Superior temporal gyrus (tissue), 1 donor: ENCODE data around the gene RNASE7.

Experiments used
- DNase-seq: peaks from one replicate; pipeline ENCODE4 v3.0.0-alpha.2; 2016; ENCODE audit errors: extremely low spot score

The RNASE7 gene

DNA sequence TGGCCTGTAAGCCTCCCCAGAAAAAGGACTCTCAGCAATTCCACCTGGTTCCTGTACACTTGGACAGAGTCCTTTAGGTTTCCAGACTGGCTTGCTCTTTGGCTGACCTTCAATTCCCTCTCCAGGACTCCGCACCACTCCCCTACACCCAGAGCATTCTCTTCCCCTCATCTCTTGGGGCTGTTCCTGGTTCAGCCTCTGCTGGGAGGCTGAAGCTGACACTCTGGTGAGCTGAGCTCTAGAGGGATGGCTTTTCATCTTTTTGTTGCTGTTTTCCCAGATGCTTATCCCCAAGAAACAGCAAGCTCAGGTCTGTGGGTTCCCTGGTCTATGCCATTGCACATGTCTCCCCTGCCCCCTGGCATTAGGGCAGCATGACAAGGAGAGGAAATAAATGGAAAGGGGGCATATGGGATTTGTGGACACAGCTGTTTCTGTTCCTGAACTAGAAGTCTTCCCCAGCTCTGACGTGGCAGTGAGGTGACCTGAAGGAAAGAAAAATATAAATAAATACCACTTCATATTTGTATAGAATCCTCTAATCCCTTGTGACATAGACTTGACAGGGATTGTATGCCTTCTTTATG, 1.3 kb downstream of the RNASE7 start:
- DNase-seq, result no peak

DNA sequence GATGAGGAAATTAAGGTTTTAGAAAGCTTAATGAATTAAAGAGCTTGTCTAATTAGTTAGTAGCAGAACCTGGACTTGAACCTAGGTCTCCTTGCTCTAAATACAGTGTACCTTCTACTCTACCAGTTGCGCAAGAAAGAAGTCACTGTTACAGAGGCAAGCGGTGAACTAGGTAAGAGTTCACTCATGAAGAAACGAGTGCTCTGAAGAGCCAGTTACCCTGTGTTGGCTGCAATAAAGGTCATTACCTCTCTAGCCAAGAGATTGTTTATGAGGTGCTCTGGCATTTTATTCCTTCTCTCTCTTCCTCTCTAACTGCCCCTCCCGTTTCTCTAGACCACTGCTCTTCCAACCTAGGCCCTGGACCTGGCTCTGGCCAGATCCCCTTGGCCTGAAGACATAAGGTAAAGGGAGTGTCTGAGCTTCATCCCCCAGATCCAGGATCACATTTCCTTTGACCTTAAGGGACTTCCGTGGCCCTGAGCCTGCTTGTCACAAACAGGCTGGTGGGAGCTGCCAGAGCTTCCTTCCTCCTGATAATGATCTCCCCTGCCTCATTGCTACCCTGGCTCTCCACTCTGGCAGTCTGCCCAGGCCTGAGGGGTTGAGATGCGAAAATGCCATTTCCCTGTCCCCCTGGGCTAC, 1.9 kb downstream of the RNASE7 start:
- DNase-seq, result no peak

DNA sequence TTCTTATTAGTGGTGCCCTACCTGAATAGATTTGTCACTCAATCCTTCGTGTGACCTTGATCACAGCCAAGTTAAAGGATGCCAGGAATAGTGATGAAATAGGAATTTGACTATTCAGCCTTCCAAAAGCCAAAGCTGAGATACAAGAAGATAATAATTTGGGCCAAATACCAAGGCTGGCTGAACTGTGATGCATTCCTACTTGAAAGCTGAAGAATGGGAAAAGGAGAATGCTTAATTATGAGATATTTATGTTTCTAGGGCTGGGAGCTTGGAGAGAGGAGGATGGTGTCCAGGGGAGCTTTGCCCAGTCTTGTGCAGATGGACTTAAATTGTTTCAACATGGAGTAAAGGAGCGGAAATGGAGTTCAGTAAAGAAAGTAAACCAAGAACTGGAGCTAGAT, 5.2 kb downstream of the RNASE7 start:
- DNase-seq, result no peak

DNA sequence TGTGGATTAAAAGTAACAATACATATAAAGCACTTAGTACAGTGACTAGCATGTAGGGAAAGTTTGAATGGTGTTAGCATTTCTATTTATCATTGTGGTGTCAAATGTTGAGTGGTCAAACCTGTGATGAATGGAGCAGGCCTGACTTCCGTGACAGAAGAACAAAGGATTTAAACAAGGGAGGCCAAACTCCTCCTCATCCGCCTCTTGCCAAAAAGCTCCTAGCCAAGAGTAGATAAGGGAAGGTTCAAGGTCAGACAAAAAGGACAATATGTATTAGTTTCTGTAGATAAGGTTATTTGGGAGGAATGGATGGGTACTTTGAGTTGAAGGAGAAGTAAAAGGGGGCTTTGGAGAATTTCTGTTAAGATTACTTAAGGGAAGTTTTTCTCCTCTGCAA, 6.5 kb downstream of the RNASE7 start:
- DNase-seq, result no peak

DNA sequence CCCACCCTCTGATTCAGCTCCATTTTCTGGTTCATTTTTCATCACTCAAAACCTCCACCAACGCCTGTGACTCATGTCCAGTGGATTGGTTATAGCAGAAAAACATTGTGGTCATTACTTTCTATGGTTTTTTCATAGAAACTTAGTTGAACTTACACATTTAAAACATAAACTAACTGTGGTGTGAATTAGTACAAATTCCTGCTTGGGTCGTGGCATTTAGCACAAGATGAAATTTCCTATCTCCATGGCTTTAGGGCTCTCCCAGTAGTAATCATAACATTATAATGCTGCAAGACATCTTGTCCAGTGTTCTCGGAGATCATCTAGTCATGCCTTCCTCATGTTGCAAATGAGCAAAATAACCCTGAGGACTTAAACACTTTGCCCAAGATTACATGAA, 7.1 kb downstream of the RNASE7 start:
- no peak for DNase-seq

DNA sequence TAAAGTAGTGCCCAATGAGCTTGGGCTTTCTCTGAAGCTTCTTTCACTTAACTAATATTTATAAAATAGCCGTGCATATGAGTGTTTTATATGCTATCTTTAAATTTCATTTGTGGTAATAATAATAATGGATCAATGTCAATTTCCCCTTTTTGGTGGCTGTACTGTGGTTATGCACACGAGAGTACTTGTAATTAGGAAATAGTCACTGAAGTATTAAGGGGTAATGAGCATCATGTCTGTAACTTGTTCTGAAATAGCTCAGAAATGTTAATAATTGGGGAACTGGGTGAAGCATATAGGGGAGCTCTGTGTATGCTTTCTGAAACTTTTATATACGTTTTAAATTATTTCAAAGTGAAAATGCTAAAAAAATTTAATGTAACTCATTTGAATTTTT, 8.4 kb downstream of the RNASE7 start:
- DNase-seq, result no peak

DNA sequence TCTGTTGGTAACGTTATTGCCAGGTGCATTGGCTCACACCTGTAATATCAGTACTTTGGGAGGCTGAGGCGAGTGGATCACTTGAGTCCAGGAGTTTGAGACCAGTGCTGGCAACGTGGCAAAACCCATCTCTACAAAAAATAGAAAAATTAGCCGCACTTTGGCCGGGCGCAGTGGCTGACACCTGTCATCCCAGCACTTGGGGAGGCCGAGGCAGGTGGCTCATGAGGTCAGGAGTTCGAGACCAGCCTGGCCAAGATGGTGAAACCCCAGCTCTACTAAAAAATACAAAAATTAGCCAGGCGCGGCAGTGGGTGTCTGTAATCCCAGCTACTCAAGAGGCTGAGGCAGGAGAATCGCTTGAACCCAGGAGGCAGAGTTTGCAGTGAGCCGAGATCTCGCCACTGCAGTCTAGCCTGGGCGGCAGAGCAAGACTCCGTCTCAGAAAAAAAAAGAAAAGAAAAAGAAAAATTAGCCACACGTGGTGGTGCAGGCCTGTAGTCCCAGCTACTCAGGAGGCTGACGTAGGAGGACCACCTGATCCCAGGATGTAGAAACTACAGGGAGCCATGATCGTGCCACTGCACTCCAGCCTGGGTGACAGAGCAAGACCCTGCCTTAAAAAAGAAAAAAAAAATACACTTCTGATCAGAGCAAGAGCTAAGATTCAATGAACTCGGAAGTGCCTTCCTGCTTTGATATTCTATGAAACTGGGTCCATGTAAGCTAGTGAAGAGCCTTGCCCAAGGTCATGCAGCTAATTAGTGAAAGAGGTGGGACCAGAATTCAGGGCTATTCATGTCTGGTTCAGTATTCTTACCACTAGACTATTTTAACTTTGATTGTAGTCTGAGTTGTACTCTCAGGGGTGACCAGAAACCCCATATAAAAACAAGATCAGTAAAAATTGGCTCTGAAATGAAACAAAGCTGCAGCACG, 11.3 kb downstream of the RNASE7 start:
- no peak for DNase-seq

DNA sequence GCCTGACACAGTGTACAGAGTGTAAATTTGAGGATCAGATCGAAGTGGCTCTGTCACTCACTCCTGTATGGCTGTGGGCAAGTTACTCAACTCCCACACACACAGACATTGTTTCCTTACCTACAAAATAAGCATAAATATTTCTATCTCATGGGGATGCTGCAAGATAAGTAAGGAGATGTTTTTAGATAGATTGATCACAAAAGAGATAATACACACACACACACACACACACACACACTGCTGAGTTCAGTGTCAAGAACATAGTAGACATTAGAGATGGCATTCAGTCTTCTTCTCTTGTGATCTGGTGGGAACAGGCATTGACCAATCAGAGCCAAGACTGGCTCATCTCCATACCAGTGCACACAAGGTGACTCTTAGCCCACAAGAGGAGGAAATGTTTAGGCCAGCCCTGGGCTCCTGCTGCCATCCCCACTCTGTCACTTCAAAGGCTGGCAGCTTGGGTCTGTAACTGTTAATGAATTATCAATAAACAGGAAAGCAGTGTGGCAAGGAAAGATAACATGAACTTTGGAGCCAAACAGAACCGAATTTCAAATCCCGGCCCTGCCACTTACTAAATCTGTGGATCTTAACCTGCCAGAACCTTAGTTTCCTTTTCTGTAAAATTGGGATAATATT, 12.1 kb downstream of the RNASE7 start:
- no peak for DNase-seq

DNA sequence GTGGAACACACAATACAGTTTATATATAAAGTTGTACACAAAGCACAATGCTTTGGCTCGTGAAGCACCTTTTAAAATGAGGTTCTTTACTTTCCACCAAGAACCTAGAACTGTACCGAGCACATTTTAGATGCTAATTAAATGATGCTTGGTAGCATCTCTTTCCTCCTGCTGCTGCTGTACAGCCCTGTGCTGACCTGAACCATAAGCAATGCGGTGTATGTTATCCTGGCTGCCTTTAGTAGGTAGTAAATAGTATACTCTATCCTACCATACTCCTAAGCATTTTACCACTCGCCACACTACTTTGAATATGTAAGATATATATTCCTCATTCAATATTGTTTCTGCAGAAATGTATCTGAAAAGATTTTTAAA, 12.6 kb downstream of the RNASE7 start:
- no peak for DNase-seq

DNA sequence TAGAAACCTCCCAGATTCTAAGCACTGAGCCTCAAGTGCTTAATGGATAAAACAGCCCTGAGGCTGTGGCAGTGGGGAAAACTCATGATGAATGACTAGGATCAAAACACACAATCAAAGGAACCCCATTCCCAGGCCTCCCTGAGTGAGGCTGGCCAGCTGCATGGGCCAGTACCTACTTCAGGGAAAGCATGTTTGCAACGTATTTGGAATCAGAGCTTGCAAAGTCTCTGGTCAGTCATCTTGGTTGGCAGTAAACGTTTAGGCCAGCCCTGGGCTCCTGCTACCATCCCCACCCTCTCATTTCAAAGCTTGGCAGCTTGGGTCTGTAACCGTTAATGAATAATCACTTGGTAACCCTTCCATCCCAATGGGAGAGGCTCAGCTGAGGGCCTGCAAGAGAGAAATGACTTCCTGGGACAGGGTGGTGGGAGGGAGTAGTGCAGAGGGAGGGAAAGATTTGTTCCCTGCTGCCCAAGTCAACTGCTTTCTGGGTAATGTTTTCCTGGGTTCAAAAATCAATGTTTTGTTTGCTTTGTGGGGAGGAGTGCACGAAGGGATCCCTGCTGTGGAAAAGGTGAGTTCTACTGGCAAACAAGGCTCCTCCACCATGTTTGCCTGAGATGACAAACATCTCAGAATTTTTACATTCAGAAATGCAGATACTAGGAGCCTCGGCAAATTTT, 13.4 kb downstream of the RNASE7 start:
- DNase-seq, result no peak

DNA sequence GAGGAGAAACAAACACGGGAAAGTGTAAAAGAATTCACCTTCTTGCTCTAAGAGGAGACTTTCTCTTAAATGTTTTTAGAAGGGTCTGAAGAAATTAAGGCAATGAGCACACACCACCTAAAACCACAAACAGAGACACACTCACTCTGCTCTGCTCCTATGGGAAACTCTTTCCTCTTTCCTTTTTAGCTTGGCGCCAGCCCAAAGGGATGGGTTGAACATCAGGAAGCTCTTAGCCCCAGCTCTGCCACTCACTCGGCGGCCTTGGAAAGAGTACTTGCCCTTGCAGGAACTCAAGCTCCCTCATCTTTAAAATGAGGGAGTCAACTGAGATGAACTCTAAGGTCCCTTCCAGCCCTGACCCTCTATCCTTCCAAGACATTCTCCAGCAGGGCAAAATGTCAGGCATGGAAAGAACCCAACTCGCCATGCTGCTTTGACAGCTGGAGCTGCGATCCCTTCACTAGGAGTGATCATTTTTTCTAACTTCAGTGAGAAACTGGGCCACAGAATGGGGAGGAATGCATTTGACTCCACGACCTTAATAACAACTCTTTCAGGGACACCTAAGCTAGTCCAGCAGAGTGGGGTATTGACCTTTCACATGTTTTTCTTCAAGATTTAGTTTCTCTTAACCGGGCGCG, 14.5 kb downstream of the RNASE7 start:
- DNase-seq, result no peak

DNA sequence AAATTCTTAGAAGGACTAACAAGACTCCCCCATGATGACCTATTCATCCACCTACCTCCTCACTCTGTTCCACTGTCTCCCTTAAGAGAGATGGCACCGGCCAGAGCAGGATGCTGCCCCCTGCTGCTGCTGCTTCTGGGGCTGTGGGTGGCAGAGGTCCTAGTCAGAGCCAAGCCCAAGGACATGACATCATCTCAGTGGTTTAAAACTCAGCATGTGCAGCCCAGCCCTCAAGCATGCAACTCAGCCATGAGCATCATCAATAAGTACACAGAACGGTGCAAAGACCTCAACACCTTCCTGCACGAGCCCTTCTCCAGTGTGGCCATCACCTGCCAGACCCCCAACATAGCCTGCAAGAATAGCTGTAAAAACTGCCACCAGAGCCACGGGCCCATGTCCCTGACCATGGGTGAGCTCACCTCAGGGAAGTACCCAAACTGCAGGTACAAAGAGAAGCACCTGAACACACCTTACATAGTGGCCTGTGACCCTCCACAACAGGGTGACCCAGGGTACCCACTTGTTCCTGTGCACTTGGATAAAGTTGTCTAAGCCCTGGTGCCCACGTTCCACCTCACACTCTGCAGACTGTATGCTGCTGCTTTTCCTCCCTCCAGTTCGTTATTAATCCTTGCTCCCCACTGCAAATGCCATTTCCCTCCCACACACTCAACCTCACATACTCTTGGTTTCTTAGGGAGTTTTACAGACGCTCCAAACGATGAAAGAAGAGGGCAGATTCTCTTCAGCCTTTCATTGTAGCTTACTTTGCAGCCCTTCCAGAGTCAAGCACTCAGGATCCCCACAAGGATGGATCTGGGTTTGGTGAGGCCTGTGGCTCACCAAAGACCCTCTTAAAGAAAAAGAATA, 15.9 kb downstream of the RNASE7 start, which contains the start of gene RNASE8:
Gene RNASE8 (plus strand): TSS at position 20 of the 873 bp plus-strand sequence. CDS start 71 bp downstream, at position 91.
- no peak for DNase-seq

DNA sequence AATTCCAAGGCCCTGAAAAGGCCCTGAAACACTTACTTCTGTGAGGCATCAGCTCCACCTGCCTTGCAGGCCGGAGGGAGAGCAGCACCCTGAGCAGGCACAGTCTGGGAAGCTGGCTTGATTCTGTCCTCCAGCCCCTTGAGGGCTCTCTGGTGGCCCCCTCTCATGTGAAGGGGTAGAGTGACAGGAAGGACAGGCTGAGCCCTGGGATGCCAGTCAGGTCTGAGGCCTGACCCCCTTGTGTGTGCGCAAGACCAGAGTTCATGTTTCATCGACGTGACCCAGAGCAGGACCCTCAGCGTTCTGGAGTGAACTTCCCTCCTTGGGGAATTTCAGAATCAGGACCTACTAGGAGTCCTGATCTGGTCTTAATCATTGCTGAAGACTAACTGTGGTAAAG, 16.7 kb downstream of the RNASE7 start:
- no peak for DNase-seq

DNA sequence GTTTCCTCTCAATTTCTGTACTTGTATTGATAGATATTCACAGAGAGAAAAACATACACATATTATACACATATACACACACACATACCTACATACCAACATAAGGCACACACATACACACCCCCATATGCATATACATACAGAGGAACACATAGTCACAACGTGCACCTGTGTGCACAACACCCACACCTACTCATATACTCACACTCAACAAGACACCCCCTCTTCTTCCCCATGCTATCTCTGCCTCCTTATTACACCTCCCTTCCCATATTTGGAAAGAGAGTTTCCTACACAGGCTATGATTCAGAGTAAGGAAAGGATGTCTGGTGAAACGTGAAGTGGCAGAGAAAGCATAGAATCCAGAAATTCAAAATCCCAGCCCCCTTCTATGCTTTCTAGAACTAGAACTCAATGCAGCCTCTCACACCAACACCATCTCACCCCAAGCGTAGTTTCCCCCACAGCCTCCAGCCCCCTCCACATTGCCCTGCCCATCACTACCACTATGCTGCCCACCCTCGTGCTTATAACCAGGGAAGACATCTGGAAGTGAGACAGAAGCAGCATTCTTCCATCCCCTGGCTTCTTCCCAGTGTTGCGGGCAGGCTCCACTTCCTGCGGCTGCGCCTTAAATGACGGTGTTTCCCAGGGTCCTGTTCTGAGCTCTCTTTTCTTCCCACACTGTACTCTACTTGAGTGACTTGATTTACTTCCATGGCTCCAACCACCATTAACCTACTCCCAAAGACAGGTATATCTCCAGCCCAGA, 17.9 kb downstream of the RNASE7 start:
- DNase-seq, result no peak

DNA sequence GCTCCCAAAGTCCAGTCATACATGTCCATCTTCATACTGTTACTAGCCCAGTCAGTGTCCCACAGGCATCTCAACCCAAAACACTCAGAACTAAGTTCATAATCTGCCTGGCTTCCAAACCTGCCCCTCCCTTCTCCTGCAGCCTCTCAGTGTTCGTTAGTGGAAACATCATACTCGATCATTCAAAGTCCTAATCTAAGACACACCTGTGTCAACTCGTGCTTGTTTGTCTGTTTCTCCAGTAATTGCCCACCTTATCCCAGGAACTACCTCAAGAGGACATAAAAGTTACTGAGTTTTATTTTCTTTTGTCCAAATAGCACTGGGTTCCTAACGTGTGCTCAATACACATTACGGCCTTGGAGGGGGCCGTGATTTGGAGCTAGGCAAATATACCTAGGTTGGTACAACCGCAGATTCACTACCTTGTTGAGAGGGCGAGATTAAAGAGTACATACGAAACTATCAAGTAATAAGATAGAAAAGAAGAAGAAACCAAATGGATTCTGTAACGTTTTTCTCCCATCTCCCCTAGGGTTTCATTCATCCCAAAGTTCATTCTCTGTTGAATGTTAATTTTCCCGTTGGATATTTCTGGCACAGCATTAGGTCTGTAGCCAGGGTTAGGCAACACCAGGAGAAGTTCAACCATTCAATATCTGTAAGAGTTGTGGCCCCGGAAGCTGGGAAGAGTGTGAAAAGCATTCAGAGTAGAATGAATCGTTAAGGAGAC, 18.6 kb downstream of the RNASE7 start:
- no peak for DNase-seq

DNA sequence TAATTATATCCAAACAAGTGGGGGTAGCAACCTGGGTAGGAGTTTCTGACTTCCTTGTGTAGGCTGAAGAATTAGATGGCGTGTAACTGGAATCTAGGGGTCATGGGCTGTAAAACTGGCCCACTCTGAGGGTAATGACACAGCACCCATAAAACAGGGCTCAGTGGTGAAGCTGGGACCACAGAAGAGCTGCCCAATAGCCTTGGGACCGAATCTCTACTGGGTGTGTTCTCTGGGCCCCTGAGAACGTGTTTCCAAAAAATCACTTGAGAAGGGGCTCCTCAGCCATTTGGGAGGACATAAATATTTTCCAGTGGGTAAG, 19.1 kb downstream of the RNASE7 start:
- no peak for DNase-seq

DNA sequence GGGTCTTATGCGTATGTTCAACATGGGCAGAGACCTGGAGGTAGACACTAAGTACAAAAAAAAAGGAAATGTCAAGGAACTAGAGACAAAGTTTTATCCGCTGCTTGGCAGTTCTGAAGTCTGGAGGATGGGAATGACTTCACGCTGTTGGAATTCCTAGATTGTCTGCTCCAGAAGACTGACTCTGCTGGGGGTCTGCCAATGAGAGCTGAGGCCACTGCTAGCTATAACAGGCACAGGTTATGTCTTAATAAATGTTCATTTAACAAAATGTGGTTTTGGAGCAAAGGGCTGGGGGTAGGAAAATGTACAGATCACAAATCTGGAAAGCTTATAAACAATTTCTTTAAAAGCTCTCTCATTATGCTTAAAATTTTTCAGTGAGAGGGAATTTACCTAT, 21.3 kb downstream of the RNASE7 start:
- no peak for DNase-seq

DNA sequence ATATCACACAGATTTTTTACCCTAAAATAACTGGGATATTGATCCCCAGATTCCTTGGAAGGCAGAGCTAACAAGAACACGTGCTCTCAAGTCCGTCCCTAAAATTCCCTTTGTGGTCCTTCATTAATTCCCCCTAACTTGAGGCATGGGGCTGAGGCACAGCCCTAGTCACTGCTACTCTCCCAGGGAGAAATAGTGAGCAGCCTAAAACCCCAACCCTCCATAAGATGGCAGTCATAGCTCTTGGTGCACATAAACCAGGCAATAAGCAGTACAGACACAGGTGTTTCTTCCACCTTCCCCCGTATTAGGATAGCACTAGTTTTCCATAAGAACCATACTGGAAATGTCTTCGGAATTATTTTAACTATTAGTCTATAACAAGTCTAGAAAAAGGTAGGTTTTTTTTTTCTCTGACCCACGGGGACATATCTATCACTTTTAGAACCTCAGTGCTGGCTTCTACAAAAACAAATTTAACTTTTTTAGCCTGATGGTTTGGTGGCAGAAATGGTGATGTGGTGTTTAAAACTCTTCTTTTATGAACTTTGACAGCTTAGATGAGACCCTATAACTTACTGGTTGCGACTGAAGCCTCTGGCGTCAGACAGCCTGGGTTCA, 24.8 kb downstream of the RNASE7 start:
- no peak for DNase-seq
